Endothelial cell (in vitro differentiated cells): ENCODE data around the gene ARMC9. TPM values are rescaled to one million over a fixed set of nuclear protein-coding genes. Genes with fewer than 3 reads are reported as not detected.
"Not testable (repeated sequence)": the region's sequence is repeated elsewhere in the genome, so short reads cannot be mapped to it uniquely, and the experiment has no call there.

ENCODE experiments used
- DNase-seq: peaks from one replicate; pipeline ENCODE4 v3.0.0; 2021; ENCODE audit warnings: low spot score
- H3K27ac Mint-ChIP-seq: one replicate; pipeline ENCODE4 v1.8.0; 2021; ENCODE audit warnings: mixed read lengths, inconsistent platforms; ENCODE audit not compliant: unreplicated experiment
- H3K27me3 Mint-ChIP-seq: one replicate; pipeline ENCODE4 v1.8.0; 2021; ENCODE audit warnings: mild to moderate bottlenecking, moderate library complexity, mixed read lengths, inconsistent platforms; ENCODE audit not compliant: unreplicated experiment
- H3K36me3 Mint-ChIP-seq: one replicate; pipeline ENCODE4 v1.8.0; 2021; ENCODE audit warnings: mild to moderate bottlenecking, low read depth, mixed read lengths, inconsistent platforms; ENCODE audit not compliant: unreplicated experiment
- H3K4me1 Mint-ChIP-seq: one replicate; pipeline ENCODE4 v1.8.0; 2021; ENCODE audit warnings: mild to moderate bottlenecking, mixed read lengths, inconsistent platforms; ENCODE audit not compliant: unreplicated experiment
- H3K4me3 Mint-ChIP-seq: one replicate; pipeline ENCODE4 v1.8.0; 2021; ENCODE audit warnings: mild to moderate bottlenecking, mixed read lengths, inconsistent platforms; ENCODE audit not compliant: unreplicated experiment
- H3K9me3 Mint-ChIP-seq: one replicate; pipeline ENCODE4 v1.8.0; 2021; ENCODE audit warnings: mixed read lengths, inconsistent platforms; ENCODE audit not compliant: unreplicated experiment
- total RNA-seq: library from RNA; stranded (reverse); fragmentation: NEBNext Ultra II Directional; extraction: Animal tissue kit (Norgen Biotek cat#: 25700); gene quantifications from one replicate; pipeline ENCODE4 v1.2.1, GENCODE V29; 2021; ENCODE audit not compliant: unreplicated experiment
- TF ChIP-seq, protein P1 (sequence below): fragments of 200-600 bp; sonication (generic); IDR thresholded peaks from one replicate; pipeline ENCODE4 v1.5.0; 2021; ENCODE audit warnings: antibody characterized with exemption; ENCODE audit not compliant: unreplicated experiment

ARMC9 gene
- total RNA-seq, 1 donor from 2014 or later, result 18.3 TPM

DNA sequence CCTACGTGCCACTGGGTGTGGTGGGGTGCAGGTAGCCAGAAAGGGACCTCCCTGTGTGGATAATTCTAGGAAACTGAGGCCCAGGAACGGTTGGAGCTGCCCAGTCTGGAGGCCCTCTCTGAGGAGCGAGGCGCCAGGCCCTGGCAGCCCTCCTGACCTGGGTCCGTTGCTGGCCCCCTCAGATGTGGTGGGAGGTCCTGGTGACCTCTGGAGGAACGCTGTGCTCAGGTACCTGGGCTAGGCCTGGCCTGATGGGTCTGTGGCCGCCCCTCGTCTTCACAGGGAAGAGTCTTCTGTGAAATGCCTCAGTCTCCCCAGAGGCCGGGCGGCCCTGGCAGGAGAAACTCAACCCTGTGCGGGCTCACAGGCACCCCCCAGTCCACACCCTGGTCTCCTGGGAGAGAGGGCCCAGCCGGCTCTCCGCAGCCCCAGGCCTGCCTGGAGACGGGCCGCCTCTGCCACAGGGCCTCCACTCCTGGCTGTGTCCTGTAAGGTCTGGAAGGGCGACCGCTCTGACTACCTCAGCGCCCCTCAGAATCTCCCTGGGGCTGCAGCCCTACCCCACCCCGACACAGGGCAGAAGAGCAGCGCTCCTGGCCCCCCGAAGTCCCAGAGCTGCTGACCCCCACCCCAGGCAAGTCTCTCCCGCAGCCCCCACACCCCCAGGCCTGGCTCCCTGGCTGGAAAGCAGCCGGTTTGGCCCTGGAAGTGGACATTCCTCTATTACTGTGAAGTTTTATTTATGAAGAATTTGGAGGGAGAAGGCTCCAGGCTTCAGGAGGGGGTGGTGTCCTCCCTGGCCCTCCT lies 200.8 kb downstream of the ARMC9 start:
- TF ChIP-seq, protein P1, sequence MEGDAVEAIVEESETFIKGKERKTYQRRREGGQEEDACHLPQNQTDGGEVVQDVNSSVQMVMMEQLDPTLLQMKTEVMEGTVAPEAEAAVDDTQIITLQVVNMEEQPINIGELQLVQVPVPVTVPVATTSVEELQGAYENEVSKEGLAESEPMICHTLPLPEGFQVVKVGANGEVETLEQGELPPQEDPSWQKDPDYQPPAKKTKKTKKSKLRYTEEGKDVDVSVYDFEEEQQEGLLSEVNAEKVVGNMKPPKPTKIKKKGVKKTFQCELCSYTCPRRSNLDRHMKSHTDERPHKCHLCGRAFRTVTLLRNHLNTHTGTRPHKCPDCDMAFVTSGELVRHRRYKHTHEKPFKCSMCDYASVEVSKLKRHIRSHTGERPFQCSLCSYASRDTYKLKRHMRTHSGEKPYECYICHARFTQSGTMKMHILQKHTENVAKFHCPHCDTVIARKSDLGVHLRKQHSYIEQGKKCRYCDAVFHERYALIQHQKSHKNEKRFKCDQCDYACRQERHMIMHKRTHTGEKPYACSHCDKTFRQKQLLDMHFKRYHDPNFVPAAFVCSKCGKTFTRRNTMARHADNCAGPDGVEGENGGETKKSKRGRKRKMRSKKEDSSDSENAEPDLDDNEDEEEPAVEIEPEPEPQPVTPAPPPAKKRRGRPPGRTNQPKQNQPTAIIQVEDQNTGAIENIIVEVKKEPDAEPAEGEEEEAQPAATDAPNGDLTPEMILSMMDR, result no peak
- peaks cover 3% of the 10 kb centered on the region for H3K4me1 Mint-ChIP-seq
- no peak overlapping the region for H3K27ac Mint-ChIP-seq
- H3K27me3 Mint-ChIP-seq, result peaks cover 3% of the 10 kb centered on the region
- no peaks in the 10 kb centered on the region for H3K9me3 Mint-ChIP-seq
- no peak overlapping the region for H3K4me3 Mint-ChIP-seq
- H3K36me3 Mint-ChIP-seq, result no peaks in the 10 kb centered on the region
- DNase-seq, result no peak

- Mint-ChIP-seq H3K4me3 (no peak overlapping the region), H3K36me3 (no peaks in the 10 kb centered on the region), H3K27me3 (peaks cover 3% of the 10 kb centered on the region), H3K27ac (no peak overlapping the region), H3K4me1 (peaks cover 3% of the 10 kb centered on the region), H3K9me3 (no peaks in the 10 kb centered on the region)
- no peak for DNase-seq
- TF ChIP-seq, protein P1, result no peak
Measured at GRCh38 chr2:231399853-231400680, 201.6 kb downstream of the ARMC9 start.

DNA sequence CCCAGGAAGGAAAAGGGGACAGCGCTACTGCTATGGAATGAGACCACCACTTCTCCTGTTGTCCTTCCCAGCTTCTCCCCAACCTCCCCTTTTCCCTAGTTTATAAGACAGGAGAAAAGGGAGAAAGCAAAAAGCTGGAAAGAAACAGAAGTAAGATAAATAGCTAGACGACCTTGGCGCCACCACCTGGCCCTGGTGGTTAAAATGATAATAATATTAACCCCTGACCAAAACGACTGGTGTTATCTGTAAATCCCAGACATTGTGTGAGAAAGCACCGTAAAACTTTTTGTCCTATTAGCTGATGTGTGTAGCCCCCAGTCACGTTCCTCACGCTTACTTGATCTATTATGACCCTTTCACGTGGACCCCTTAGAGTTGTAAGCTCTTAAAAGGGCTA lies 202.2 kb downstream of the ARMC9 start:
- H3K27me3 Mint-ChIP-seq, H3K9me3 Mint-ChIP-seq, DNase-seq, H3K27ac Mint-ChIP-seq, H3K36me3 Mint-ChIP-seq, H3K4me3 Mint-ChIP-seq, H3K4me1 Mint-ChIP-seq: not testable (repeated sequence)

DNA sequence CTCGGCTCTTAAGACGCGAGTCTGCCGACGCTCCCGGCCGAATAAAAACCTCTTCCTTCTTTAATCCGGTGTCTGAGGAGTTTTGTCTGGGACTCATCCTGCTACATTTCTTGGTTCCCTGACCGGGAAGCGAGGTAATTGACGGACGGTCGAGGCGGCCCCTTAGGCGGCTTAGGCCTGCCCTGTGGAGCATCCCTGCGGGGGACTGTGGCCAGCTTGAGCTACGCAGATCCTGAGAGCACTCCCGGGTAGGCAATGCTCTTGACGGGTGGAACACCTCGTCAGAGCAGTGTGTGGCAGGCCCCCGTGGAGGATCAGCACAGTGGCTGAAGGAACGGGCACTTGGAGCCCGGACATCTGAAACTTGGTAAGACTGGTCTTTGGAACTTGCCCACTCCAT lies 202.7 kb downstream of the ARMC9 start:
- H3K4me3 Mint-ChIP-seq, H3K36me3 Mint-ChIP-seq, H3K4me1 Mint-ChIP-seq, H3K27me3 Mint-ChIP-seq, H3K27ac Mint-ChIP-seq, H3K9me3 Mint-ChIP-seq, DNase-seq: not testable (repeated sequence)

- DNase-seq, H3K27ac Mint-ChIP-seq, H3K36me3 Mint-ChIP-seq, H3K27me3 Mint-ChIP-seq, H3K9me3 Mint-ChIP-seq, H3K4me1 Mint-ChIP-seq, H3K4me3 Mint-ChIP-seq: not testable (repeated sequence)
Measured at GRCh38 chr2:231403421-231404182, 205.2 kb downstream of the ARMC9 start.

- not testable (repeated sequence) for H3K4me3 Mint-ChIP-seq
Measured at GRCh38 chr2:231404183-231404578, 205.8 kb downstream of the ARMC9 start.

More at GRCh38 chr2:231404183-231404578, 205.8 kb downstream of the ARMC9 start:
- not testable (repeated sequence) for H3K4me1 Mint-ChIP-seq, H3K27me3 Mint-ChIP-seq, H3K9me3 Mint-ChIP-seq, DNase-seq, H3K36me3 Mint-ChIP-seq, H3K27ac Mint-ChIP-seq
